Inferior parietal cortex (tissue), 1 donor: ENCODE measurements around the gene GLOD5.
"Not testable (repeated sequence)": the region's sequence is repeated elsewhere in the genome, so short reads cannot be mapped to it uniquely, and the experiment has no call there.

ENCODE experiments used
- DNase-seq: peaks from one replicate; pipeline ENCODE4 v3.0.0-alpha.2; 2016; ENCODE audit errors: extremely low spot score

GLOD5 gene

GRCh38 chrX:48794340-48794910, 32.9 kb downstream of the GLOD5 start:
- no peak for DNase-seq

GRCh38 chrX:48794911-48795515, 33.5 kb downstream of the GLOD5 start:
- DNase-seq: no peak

DNA sequence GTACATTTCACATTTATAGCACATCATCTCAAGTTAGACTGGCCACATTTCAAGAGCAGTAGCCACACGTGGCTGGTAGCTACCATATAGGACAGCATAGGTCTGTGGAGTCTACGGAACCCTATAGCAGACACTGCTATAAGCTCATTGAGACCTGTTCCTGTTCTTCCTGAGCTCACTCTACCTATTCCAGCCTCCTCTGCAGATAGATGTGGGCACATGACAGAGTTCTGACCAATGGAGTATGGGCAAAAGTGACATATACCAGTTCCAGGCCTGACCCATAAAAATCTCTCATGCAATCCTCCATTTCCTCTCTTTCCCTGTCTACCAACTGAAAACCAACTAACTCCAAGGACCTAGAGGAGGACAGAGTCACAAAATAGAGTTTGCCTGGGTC, 36.8 kb downstream of the GLOD5 start:
- DNase-seq: no peak

- DNase-seq: peak; percentile 21
These were observed 39.2 kb downstream of the GLOD5 start for GRCh38 chrX:48800574-48801279.

- peak; percentile 94 for DNase-seq
These were observed 39.9 kb downstream of the GLOD5 start, which contains the start of gene HDAC6 for GRCh38 chrX:48801280-48802088. Gene HDAC6 (plus strand): TSS chrX:48802067. CDS start chrX:48802693, 626 bp downstream.

GRCh38 chrX:48802089-48802904, 40.8 kb downstream of the GLOD5 start:
- DNase-seq: peak; percentile 22

DNA sequence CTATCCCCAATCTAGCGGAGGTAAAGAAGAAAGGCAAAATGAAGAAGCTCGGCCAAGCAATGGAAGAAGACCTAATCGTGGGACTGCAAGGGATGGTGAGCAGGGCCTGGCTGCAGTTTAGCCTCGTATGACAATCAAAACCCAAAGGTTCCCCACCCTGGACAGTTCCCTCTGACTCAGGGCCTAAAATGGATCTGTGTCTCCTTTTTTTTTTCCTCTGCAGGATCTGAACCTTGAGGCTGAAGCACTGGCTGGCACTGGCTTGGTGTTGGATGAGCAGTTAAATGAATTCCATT, 41.3 kb downstream of the GLOD5 start:
- no peak for DNase-seq

- DNase-seq: no peak
These were observed 44.5 kb downstream of the GLOD5 start for GRCh38 chrX:48806081-48806480.

DNA sequence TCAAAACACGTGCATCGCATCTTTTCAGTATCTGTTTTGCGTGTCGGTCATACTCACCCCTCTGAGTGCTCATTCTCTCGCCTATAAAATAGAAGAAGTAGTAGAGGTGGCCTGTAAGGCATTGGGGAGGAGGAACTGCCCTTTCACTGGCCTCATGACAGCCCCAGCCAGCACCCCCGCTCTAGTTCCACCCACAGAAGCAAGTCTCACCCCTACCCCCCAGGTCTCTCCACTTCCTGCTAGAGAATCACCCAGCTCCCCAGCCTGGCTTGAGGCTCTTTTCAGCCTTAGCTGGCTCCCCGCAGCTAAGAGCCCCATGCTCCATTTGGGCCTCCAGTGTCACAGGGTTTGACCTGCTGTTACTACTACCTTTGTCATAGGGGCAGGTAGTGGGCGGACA, 52.1 kb downstream of the GLOD5 start:
- DNase-seq: no peak

GRCh38 chrX:48814722-48815121, 53.2 kb downstream of the GLOD5 start:
- no peak for DNase-seq

DNA sequence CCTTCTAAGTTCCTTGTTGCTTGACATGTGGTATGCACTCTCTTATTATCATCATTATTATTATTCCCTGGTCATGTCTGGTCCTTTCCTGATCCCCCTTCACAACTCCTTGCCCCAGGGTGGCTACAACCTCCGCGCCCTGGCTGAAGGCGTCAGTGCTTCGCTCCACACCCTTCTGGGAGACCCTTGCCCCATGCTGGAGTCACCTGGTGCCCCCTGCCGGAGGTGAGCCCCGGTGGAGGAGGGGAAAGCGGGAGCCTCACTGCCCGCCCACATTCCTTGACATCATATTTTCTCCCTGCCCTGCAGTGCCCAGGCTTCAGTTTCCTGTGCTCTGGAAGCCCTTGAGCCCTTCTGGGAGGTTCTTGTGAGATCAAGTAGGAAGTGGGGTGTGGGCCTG, 53.7 kb downstream of the GLOD5 start:
- no peak for DNase-seq

DNA sequence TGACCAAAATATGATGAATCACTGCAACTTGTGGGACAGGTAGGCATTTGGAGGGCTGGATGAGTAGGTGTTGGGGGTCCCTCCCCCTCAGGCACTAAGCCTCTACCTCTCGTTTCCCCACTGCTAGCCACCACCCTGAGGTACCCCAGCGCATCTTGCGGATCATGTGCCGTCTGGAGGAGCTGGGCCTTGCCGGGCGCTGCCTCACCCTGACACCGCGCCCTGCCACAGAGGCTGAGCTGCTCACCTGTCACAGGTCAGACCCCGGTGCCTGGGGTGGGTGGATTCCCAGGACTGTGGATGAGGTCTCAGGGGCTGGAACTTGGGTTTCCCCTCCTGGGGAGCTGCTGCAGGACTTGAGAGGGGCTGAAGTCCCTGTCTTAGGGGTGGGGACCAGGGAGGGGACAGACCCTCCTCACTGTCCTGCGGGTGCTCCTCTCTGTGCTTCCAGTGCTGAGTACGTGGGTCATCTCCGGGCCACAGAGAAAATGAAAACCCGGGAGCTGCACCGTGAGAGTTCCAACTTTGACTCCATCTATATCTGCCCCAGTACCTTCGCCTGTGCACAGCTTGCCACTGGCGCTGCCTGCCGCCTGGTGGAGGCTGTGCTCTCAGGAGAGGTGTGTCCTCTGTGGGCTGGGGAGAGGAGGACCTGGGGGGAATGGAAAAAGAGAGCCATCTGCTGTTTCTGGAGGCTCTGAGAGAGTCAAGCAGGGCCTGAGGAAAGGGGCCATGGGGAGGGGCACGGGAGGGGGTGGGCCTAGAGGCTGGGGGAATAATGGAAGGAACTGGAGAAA, 54.7 kb downstream of the GLOD5 start:
- no peak for DNase-seq

- DNase-seq: no peak
These were observed 56.6 kb downstream of the GLOD5 start for GRCh38 chrX:48818098-48818497.

DNA sequence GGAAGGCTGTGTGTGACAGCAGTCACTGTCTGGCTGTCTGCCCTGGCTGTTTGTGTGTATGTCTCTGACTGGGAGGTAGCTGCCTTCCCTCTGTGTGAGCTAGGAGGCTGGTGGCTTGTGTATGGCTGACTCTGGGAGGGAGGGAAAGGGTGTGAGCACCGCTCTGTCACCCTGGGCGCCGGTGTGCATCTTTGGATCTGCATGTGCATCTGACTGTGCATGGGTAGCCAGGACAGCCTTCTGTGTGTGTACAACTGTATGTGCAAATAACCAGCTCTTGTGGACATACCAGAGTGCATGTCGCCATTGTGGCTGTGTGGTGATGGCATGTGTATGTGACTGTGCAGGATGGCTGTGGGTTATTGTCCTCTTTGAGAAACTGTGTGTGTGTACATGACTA, 57.3 kb downstream of the GLOD5 start:
- no peak for DNase-seq

DNA sequence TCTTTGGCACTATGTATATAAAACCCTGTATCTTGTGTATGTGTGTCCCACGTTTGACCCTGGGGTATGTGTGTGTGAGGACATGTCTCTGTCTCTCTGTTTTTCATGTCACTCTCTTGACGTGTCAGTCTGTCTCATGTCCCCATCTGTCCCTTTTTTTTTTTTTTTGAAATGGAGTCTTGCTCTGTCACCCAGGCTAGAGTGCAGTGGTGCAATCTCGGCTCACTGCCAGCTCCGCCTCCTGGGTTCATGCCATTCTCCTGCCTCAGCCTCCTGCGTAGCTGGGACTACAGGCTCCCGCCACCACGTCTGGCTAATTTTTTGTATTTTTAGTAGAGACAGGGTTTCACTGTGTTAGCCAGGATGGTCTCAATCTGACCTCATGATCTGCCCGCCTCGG, 57.8 kb downstream of the GLOD5 start:
- not testable (repeated sequence) for DNase-seq

- no peak for DNase-seq
These were observed 61.5 kb downstream of the GLOD5 start for GRCh38 chrX:48823053-48823452.
